K562 (cell line): ENCODE measurements around the gene PBX1. TPM values are rescaled to one million over a fixed set of nuclear protein-coding genes. Genes with fewer than 3 reads are reported as not detected.

Source experiments
- EP400 ChIP-seq: fragments of 450-650 bp; IDR thresholded peaks from 2 replicates; pipeline ENCODE4 v1.6.1; 2017; ENCODE audit warnings: antibody characterized with exemption, mild to moderate bottlenecking, moderate library complexity
- GATAD2B ChIP-seq: fragments of 450-650 bp; IDR thresholded peaks from 2 replicates; pipeline ENCODE4 v1.6.1; 2017; ENCODE audit warnings: mild to moderate bottlenecking, borderline replicate concordance
- GTF2A2 ChIP-seq: IDR thresholded peaks from 2 replicates; pipeline ENCODE4 v1.6.1; 2016; ENCODE audit warnings: mild to moderate bottlenecking, missing genetic modification characterization, missing compliant biosample characterization
- HMG20A ChIP-seq: fragments of 450-650 bp; formaldehyde crosslinking; conservative IDR thresholded peaks from 2 replicates; pipeline ENCODE4 v1.4.0; 2020; ENCODE audit warnings: mild to moderate bottlenecking, mixed read lengths
- MYNN ChIP-seq, 2 experiments: sonication (generic); formaldehyde crosslinking in 1 of 2; IDR thresholded peaks; 2 replicates each; pipeline versions ENCODE4 v1.5.0 to v1.6.1; 2016 to 2020; ENCODE audit warnings: antibody characterized with exemption in 1 of 2, missing genetic modification reagents in 1 of 2
- NFE2 ChIP-seq: IDR thresholded peaks from 2 replicates; pipeline ENCODE4 v1.6.1; 2014; ENCODE audit warnings: antibody characterized with exemption, low read depth
- NR2C2 ChIP-seq, 2 experiments: fragments of 200-800 bp in 1 of 2; sonication (Bioruptor generic) in 1 of 2; sonication (generic) in 1 of 2; formaldehyde crosslinking in 1 of 2; IDR thresholded peaks; 2 replicates each; pipeline versions ENCODE4 v1.6.1 to v1.8.0; 2016 to 2022; ENCODE audit warnings: mild to moderate bottlenecking in 1 of 2, missing compliant biosample characterization in 1 of 2, missing genetic modification characterization in 1 of 2, missing genetic modification reagents in 1 of 2
- PCBP2 ChIP-seq: fragments of 200-400 bp; formaldehyde crosslinking; IDR thresholded peaks from 2 replicates; pipeline ENCODE4 v1.6.1; 2018; ENCODE audit warnings: low read length, low read depth, mild to moderate bottlenecking, moderate library complexity; ENCODE audit not compliant: poor library complexity, severe bottlenecking
- PHB2 ChIP-seq: fragments of 450-650 bp; IDR thresholded peaks from 2 replicates; pipeline ENCODE4 v1.6.1; 2017; ENCODE audit warnings: low read depth
- SRSF3 ChIP-seq: fragments of 200-400 bp; formaldehyde crosslinking; IDR thresholded peaks from 2 replicates; pipeline ENCODE4 v1.6.1; 2016; ENCODE audit warnings: mild to moderate bottlenecking, low read length, moderate library complexity; ENCODE audit not compliant: insufficient read depth
- ZKSCAN8 ChIP-seq: fragments of 200-800 bp; sonication (Bioruptor generic); IDR thresholded peaks from 2 replicates; pipeline ENCODE4 v1.6.1; 2016; ENCODE audit warnings: missing genetic modification characterization, missing compliant biosample characterization
- ZNF324 ChIP-seq: fragments of 250-450 bp; sonication (Bioruptor Pico); IDR thresholded peaks from 2 replicates; pipeline ENCODE4 v1.4.0; 2020; ENCODE audit warnings: mild to moderate bottlenecking
- ZNF764 ChIP-seq: fragments of 250-450 bp; sonication (Bioruptor Pico); IDR thresholded peaks from 2 replicates; pipeline ENCODE4 v1.4.0; 2020; ENCODE audit warnings: low read depth, mild to moderate bottlenecking, moderate library complexity
- polyA plus RNA-seq, 8 experiments: library from polyadenylated mRNA; depleted of rRNA in 4 of 8; stranded (reverse) in 5 of 8; unstranded in 3 of 8; fragments of >200 nt; fragmentation: Nextera tagmentation in 2 of 8; fragmentation: Illumina TruSeq in 1 of 8; extraction: Ambion mirVana in 2 of 8; extraction: Trizol in 1 of 8; gene quantifications; 2 replicates each; pipeline versions ENCODE4 v1.2.1 to v1.2.3, GENCODE V29; 2011 to 2014; ENCODE audit warnings: inconsistent platforms in 1 of 8, missing spikeins in 1 of 8
- total RNA-seq, 7 experiments: library from RNA; depleted of rRNA in 6 of 7; stranded (reverse); fragments of >200 nt in 6 of 7; fragmentation: Illumina TruSeq in 2 of 7; extraction: Trizol in 2 of 7; gene quantifications; 2 replicates each; pipeline versions ENCODE4 v1.2.1 to v1.2.3, GENCODE V29; 2011 to 2021; ENCODE audit warnings: low replicate concordance in 1 of 7
- TF ChIP-seq, protein P1 (sequence below): sonication (generic); formaldehyde crosslinking; IDR thresholded peaks from 2 replicates; pipeline ENCODE4 v1.9.0; 2022; ENCODE audit warnings: mild to moderate bottlenecking, missing genetic modification reagents
- TF ChIP-seq, protein P2 (sequence below): fragments of 450-650 bp; IDR thresholded peaks from one replicate; pipeline ENCODE4 v1.6.1; 2018; ENCODE audit warnings: mild to moderate bottlenecking, moderate library complexity; ENCODE audit not compliant: partially characterized antibody
- TF ChIP-seq, protein P3 (sequence below): fragments of 250-450 bp; sonication (Bioruptor Pico); IDR thresholded peaks from 2 replicates; pipeline ENCODE4 v1.4.0; 2020; ENCODE audit warnings: borderline replicate concordance
- TF ChIP-seq, protein P4 (sequence below): fragments of 450-650 bp; IDR thresholded peaks from 2 replicates; pipeline ENCODE4 v1.6.1; 2017; ENCODE audit warnings: antibody characterized with exemption
- TF ChIP-seq, protein P5 (sequence below): sonication (generic); formaldehyde crosslinking; IDR thresholded peaks from 2 replicates; pipeline ENCODE4 v1.8.0; 2022; ENCODE audit warnings: missing genetic modification reagents, mild to moderate bottlenecking, moderate library complexity, borderline replicate concordance

Gene PBX1
- total and polyA plus RNA-seq, 9 of the 15 experiments (the other 6 are each of a cell fraction or from before 2014, with no cell fraction given) = 0.03 to 0.62 (median 0.17) TPM

DNA sequence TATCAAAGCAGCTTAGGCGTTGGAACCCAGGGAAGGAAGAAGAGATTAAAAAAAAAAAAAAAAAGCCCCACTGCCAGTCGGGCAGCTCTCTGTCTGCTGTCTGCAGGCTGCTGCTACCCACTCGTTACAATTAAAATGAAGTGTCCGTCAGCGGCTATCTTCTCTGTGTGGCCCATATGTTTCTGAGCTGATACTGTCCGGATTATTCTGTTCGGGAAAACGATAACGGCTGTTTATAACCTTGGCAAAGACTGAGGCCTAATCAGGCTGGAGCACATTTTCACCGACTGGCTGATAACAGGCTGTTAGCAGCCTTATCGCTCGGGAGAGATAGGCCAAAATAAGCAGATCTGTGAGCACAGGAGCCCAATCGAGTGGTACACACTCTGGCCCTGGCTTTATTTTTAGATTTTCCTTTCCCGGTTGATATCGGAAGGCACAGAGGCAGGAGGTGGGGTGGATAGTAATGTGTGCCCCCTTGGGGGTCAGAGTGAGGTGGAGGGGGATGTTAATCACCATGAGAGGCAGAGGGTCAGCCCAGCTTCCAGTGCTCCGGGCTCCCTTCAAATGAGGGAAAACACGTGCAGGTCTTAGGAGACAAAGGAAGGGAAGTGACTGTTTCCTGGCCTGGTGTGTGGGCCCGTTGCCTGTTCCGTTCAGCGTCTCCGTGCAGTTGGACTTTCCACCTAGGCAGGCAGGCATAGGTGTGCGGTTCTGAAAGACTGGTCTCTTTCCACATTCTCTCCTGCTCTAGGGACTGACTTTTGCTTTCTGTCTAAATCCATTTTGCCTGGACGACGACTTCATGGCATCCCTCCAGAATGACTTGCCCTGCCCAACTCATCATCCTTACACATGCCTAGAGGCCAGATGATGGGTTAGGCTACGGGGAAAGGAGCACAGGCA is 153.4 kb downstream of the PBX1 start (continued):
- TF ChIP-seq, protein P1, sequence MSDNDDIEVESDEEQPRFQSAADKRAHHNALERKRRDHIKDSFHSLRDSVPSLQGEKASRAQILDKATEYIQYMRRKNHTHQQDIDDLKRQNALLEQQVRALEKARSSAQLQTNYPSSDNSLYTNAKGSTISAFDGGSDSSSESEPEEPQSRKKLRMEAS (CRISPR knock-in tag) = peak; percentile 92
- TF ChIP-seq PCBP2 (no peak), NR2C2 (CRISPR knock-in tag; IDR thresholded peaks at IDR 0.05) (no peak), NR2C2 (tag; IDR thresholded peaks at IDR 0.05) (0 out of 2 replicates have a peak, but pooled peaks have one; percentile 53), NFE2 (peak; percentile 37; the same call in 1 of the 2 replicates), EP400 (peak; percentile 46; the same call in 1 of the 2 replicates), HMG20A (CRISPR knock-in tag) (no peak), SRSF3 (no peak), MYNN (IDR thresholded peaks at IDR 0.05) (peak; percentile 91; the same call in 1 of the 2 replicates), MYNN (CRISPR knock-in tag; IDR thresholded peaks at IDR 0.05) (no peak), PHB2 (peak; percentile 99), GTF2A2 (no peak), ZNF324 (CRISPR knock-in tag) (no peak), ZKSCAN8 (CRISPR knock-in tag) (peak; percentile 90), GATAD2B (peak; percentile 36; the same call in 1 of the 2 replicates), ZNF764 (CRISPR knock-in tag) (0 out of 2 replicates have a peak, but pooled peaks have one; percentile 63)
- TF ChIP-seq, protein P2, sequence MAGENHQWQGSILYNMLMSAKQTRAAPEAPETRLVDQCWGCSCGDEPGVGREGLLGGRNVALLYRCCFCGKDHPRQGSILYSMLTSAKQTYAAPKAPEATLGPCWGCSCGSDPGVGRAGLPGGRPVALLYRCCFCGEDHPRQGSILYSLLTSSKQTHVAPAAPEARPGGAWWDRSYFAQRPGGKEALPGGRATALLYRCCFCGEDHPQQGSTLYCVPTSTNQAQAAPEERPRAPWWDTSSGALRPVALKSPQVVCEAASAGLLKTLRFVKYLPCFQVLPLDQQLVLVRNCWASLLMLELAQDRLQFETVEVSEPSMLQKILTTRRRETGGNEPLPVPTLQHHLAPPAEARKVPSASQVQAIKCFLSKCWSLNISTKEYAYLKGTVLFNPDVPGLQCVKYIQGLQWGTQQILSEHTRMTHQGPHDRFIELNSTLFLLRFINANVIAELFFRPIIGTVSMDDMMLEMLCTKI = no peak
- TF ChIP-seq, protein P3, sequence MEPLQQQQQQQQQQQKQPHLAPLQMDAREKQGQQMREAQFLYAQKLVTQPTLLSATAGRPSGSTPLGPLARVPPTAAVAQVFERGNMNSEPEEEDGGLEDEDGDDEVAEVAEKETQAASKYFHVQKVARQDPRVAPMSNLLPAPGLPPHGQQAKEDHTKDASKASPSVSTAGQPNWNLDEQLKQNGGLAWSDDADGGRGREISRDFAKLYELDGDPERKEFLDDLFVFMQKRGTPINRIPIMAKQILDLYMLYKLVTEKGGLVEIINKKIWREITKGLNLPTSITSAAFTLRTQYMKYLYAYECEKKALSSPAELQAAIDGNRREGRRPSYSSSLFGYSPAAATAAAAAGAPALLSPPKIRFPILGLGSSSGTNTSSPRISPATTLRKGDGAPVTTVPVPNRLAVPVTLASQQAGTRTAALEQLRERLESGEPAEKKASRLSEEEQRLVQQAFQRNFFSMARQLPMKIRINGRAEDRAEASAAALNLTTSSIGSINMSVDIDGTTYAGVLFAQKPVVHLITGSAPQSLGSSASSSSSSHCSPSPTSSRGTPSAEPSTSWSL (CRISPR knock-in tag) = no peak
- TF ChIP-seq, protein P4, sequence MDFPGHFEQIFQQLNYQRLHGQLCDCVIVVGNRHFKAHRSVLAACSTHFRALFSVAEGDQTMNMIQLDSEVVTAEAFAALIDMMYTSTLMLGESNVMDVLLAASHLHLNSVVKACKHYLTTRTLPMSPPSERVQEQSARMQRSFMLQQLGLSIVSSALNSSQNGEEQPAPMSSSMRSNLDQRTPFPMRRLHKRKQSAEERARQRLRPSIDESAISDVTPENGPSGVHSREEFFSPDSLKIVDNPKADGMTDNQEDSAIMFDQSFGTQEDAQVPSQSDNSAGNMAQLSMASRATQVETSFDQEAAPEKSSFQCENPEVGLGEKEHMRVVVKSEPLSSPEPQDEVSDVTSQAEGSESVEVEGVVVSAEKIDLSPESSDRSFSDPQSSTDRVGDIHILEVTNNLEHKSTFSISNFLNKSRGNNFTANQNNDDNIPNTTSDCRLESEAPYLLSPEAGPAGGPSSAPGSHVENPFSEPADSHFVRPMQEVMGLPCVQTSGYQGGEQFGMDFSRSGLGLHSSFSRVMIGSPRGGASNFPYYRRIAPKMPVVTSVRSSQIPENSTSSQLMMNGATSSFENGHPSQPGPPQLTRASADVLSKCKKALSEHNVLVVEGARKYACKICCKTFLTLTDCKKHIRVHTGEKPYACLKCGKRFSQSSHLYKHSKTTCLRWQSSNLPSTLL = no peak
- TF ChIP-seq, protein P5, sequence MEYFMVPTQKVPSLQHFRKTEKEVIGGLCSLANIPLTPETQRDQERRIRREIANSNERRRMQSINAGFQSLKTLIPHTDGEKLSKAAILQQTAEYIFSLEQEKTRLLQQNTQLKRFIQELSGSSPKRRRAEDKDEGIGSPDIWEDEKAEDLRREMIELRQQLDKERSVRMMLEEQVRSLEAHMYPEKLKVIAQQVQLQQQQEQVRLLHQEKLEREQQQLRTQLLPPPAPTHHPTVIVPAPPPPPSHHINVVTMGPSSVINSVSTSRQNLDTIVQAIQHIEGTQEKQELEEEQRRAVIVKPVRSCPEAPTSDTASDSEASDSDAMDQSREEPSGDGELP = peak; percentile 93
